HG03064 (cell line): ENCODE measurements around the gene GTPBP6.

Experiments
- ATAC-seq: cut with Tn5 transposase; IDR thresholded peaks from one replicate; pipeline ENCODE4 v1.9.1; 2021; ENCODE audit warnings: low read depth; ENCODE audit not compliant: unreplicated experiment

The GTPBP6 gene, protein sequence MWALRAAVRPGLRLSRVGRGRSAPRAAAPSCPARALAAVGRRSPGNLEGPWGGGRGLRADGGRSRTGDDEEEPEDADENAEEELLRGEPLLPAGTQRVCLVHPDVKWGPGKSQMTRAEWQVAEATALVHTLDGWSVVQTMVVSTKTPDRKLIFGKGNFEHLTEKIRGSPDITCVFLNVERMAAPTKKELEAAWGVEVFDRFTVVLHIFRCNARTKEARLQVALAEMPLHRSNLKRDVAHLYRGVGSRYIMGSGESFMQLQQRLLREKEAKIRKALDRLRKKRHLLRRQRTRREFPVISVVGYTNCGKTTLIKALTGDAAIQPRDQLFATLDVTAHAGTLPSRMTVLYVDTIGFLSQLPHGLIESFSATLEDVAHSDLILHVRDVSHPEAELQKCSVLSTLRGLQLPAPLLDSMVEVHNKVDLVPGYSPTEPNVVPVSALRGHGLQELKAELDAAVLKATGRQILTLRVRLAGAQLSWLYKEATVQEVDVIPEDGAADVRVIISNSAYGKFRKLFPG

DNA sequence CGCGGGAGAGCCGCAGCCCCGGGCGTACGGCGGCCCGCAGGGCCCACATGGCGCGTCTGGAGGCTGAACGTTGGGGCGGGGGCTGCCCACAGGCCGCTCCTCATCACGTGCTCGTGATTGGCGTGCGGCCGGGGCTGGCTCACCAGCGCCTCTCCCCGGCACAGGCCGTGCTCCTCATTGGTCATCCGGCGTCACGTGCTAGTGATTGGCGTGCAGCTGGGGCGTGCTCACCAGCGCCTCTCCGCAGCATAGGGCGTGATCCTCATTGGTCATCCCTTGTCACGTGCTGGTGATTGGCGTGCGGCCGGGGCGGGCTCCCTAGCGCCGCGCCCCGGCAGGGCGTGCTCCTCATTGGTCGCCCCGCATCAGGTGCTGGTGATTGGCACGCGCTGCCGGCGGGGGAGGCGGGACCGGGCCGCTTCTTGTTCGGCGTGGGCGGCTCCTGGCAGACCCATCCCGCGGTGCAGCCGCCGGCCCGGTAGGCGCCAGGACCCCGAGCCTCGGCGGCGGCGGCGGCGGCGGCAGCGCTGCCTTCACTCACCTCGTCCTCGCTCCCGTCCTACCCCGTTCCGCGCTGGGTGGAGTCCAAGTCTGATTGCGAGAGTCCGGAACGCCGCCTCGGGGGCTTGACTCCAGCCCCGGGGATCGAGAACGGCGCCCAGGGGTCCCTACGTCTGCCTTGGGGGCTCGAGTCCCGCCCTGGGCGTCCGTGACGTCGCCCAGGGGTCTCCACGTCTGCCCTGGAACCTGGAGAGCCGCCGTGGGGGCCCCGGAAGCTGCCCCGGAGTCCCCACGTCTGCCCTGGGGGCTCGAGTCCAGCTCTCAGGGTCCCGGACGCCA lies at the start of gene GTPBP6:
Gene GTPBP6, minus strand, starts transcription at position 58 of the 840 bp plus-strand sequence. Its CDS starts 9 bp downstream, at position 49.
- ATAC-seq, result peak; percentile 78

DNA sequence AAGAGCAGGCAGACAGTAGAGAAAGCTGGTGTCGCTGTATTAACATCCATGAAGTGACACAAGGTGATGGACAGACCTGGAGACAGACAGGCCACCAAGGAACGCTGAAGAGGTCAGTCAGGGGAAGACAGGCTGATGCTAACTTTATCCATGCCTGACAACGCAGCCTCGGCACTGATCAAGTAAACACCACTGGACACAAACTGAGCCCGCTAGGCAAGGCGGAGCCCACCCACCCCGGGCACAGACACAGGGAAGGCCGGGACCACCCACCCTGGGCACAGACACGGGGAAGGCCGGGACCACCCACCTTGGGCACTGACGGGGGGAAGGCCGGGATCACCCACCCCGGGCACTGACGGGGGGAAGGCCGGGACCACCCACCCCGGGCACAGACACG lies 49.3 kb upstream of the GTPBP6 start:
- ATAC-seq, result no peak

DNA sequence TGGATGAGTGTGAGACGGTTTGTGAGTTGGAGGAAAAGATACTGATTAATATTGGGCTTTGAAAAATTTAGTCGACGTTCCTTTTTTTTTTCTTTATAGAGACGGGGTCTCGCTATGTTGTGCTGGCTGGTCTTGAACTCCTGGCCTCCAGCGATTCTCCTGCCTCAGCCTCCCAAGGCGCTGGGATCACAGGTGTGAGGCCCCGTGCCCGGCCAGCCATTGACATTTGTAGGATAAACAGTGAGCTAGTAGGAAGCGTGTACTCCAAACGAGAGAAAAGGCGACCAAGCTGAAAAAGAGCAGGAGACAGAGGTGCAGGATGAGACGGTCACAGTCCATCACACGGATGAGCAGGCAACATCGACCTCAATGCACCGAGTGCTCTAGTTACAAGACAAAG lies 48.8 kb upstream of the GTPBP6 start:
- no peak for ATAC-seq

DNA sequence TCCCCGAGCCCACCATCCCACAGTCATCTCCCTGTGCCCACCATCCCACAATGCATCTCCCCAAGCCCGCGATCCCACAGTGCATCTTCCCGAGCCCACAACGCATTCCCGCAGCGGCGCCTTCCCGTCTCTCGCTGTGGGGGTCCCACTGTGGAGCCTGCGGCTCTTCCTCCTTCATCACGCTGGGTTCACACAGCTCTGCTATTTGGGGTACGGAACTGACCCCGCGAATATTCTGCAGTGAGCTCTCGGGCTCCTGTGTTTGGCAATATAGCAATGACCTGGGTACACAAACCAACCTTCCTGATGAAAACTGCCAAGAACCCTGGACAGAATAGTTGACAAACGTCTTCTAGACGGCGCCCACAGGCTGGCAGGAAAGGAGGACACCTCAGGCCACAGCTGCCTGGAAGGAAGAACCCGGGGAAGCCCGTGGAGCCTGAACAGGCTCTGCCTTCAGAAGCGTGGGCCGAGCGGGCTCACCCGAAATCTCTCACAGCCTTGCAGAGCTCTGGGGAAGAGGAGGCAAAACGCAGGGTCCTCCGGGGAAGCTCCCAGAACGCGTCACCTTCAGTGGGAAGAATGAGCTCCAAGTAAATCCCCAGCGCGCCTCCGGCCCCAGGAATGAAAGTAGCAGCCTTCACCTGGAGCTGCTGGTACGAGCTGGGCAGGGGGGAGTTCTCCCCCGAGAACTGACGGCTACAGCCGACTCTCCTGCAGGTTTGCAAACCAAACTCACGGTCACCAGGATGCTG lies 45.2 kb upstream of the GTPBP6 start:
- no peak for ATAC-seq

DNA sequence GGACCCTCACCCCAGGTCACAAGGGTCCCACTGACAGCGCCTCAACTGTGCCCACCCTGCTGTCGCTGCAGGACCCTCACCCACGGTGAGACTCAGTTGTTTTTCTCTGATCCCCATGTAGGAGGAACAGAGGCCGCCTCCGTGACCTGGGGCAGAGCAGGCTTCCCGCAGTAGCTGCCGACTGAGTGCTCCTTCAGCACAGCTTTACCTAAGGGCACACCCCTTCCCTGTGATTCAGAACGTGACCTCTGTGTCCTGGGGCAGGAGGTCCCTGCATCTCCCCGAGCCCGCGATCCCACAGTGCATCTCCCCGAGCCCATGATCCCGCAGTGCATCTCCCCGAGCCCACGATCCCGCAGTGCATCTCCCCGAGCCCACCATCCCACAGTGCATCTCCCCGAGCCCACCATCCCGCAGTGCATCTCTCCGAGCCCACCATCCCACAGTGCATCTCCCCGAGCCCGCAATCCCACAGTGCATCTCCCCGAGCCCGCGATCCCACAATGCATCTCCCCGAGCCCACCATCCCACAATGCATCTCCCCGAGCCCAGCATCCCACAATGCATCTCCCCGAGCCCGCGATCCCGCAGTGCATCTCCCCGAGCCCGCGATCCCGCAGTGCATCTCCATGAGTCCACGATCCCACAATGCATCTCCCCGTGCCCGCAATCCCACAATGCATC lies 44.5 kb upstream of the GTPBP6 start:
- no peak for ATAC-seq

DNA sequence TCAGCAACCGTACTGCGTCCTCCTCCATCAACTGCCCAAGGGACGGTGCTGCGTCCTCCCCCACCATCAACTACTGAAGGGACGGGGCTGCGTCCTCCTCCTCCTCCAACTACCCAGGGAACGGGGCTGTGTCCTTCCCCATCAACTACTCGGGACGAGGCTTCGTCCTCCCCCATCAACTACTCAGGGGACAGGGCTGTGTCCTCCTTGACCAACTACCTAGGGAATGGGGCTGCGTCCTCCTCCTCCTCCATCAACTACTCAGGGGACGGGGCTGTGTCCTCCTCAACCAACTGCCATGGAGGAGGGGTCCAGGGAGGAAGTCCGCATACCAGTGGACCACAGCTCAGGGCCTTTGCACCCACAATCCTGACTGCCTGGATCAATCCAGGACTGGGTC lies 43.8 kb upstream of the GTPBP6 start:
- ATAC-seq, result no peak

DNA sequence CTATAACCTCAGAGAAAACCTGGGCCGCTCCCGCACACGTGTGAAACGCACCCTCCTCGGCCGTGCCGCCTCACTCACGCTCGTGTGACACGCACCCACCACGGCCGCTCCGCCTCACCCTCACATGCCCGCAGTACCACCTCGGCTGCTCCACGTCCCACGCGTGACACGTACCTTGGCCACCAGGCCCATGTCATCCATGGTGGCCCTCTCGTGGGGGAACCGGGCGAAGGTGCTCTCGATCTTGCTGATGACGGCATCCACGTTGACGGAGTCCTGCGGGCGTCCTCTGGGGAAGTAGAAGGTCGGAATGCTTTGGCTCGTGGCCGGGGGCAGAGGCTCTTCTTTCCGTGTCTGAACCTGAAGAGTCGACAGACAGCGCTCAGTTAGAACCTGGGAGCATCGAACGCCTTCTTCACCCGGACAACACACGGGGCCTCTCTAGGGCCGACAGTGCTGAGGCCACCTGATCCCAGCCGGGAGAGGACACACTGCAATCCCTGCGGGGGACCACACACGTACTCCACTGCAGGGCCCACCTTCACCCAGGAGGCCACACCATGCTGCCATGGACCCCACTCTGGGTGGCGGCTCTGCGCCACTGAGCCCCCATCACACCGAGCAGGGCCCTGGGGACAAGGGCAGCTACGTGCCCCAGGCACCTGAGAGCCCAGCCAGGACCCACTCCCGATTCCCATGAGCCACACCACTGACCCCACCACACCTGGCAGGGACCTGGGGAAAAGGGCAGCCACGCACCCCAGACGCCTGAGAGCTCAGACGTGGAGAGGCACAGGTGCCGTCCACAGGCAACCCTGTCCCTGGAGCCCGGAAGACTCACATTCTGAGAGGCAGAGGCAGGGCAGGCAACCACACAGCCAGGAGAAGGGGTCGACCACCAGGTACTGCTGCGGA lies 42.9 kb upstream of the GTPBP6 start:
- no peak for ATAC-seq

DNA sequence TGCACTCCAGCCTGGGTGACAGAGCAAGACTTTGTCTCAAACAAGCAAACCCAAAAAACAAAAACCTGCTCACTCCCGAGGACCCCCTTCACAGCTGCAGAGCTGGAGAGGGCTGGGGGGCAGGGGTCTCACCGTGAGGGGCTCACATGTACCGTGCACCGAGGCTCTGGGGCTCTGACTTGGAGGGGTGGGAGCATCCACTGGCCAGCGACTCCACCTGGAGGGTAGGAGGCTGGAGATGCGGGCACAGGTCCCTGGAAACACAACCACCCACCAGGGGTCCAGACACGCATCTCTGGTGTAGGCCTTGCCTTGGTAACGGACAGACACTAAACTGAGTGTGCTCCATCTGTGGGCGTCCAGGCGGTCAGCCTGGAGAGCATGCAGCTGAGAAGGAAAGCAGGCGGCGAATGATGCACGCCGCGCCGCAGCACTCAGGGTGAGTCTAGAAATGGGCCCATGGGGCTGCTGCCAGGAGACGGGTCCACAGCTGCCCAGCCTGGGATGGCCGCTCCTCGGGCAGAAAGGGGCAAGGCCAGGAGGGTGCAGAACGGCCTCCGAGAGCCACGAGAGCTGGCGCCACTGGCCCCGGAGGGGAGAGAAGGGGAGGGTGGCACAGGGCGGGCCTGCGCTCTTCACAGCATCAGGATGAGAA lies 42.0 kb upstream of the GTPBP6 start:
- ATAC-seq, result no peak

DNA sequence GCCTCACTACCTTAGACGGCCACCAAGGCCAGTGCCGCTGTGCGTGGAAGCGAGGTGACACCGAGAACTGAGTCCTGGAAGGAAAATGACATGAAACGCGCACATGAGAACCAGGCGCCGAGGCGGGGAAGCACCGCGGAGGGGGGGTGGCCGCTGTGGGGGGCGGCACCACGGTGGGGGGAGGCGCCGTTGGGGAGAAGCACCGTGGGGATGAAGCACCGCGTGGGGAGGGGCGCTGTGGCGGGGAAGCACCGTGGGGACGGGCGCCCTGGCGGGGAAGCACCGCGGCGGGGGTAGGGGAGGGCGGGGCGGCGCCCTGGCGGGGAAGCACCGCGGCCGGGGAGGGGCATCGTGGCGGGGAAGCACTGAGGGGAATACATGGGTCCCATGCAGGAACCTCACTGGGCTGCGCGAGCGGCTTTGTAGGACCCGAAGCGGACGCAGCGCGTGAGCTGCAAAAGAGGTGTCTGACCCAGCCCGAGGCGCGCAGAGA lies 40.1 kb upstream of the GTPBP6 start:
- ATAC-seq, result no peak

DNA sequence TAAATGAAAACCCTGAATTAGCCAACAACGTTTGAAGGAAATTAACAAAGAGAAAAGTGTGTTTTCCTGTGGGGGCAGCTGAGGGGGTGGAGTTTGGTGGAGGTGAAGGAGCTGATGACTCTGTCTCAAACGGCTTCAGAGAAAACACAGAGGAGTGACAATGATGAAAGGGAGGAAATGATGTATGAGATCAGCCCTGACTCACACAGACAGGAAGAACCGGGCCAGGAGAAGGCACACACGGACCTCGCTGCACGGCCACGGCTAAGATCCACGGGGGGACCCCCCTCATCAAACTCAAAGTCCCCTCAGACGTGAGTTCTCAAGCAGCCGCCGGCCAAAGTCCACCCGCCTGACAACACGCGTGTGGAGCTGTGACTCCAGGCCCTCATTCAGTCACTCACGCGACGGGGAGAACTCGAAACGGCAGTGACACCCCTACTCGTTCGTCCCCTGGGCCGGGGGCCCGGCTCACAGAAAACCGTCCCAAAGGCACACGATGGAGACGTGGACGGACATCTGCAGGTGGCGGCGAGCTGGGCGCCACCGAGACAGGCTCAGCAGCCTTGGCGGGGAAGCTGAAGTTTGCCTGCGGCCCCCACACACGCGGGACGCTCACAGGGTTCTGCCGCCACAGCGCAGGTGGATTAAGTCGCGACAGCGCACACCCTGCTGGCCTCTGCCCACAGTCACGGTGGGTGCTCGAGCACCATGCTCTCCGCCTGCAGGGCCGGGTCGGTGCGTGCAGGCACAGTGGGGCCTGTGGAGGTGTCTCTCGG lies 39.3 kb upstream of the GTPBP6 start:
- no peak for ATAC-seq

DNA sequence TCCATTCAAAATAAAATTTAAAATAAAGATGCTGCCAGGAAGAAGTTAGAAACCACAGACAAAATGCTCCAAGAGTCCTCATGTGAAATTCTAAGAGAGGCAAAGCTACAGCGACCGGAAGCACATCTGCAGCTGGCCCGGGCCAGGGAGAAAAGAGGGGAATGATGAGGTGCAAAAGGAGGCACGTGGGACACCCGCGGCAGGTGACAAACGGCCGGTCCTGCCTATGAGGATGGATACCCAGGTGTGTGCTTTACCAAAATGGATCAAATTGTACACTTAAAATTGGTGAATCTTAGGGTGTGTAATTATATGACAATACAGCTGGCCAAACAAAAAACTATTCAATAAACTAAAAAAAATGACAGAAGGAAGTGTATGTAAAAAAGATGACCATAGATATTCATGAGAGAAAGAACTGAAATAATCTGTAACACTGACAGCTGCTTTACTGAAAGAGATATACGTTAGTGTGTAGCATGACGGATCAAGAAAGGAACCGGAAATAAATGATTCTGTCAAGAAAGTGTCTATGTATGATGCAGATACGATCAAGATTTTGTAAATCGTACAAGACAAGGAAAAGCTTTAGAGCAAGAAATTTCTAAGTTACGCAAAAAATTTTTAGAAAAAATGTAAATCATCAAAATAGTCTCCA lies 38.6 kb upstream of the GTPBP6 start:
- ATAC-seq, result no peak

DNA sequence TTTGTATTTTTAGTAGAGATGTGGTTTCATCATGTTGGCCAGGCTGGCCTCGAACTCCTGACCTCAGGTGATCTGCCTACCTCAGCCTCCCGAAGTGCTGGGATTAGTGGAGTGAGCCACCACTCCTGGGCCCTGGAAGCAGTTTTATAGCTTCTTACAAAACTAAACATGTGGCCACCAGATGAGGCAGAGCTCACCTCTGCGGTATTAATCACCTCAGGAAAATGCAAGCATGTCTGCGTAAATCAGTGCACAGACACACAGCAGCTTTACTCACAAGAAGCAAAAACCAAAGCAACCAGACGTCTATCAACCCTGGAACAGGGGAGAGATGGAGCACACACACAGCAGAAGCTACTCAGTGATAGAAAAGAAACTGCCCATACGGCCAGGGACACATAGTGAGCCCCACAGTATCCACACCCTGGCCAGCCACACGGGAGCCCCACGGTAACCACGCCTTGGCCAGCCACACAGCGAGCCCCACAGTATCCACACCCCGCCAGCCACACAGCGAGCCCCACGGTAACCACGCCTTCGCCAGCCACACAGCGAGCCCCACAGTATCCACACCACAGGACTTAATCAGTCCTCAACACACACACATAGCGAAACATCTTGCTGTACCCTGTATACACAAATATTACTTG lies 37.9 kb upstream of the GTPBP6 start:
- no peak for ATAC-seq

DNA sequence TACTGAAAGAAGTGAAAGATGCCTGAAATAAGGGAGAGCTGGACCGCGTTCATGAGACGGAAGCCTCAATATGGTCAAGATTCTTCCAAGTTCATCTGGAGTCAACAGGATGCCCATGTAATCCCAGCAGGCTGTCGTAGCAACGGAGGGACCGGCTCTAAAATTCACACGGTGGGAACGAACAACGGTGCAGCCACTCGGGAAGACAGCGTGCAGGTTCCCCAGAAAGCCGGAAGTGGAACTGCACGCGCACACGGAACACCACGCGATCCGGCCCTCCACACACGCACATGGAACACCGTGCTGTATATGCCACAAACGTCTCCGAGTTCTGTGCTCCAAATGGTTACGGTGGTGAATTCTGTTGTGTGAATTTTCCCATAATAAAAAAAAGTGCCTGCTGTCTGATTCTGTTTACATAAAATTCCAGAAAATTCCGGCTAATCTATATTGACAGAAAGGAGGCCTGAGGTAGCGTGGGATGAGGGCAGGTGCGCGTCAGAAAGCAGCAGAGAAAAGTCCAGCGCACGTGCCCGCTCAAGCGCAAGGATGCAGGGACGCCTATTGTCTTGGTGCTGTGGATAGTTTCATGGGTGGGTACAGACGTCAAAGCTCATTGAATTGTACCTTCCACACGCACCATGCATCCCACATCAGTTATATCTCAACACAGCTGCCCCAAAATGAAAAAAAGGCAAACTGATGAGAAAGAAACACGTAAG lies 36.9 kb upstream of the GTPBP6 start:
- no peak for ATAC-seq

DNA sequence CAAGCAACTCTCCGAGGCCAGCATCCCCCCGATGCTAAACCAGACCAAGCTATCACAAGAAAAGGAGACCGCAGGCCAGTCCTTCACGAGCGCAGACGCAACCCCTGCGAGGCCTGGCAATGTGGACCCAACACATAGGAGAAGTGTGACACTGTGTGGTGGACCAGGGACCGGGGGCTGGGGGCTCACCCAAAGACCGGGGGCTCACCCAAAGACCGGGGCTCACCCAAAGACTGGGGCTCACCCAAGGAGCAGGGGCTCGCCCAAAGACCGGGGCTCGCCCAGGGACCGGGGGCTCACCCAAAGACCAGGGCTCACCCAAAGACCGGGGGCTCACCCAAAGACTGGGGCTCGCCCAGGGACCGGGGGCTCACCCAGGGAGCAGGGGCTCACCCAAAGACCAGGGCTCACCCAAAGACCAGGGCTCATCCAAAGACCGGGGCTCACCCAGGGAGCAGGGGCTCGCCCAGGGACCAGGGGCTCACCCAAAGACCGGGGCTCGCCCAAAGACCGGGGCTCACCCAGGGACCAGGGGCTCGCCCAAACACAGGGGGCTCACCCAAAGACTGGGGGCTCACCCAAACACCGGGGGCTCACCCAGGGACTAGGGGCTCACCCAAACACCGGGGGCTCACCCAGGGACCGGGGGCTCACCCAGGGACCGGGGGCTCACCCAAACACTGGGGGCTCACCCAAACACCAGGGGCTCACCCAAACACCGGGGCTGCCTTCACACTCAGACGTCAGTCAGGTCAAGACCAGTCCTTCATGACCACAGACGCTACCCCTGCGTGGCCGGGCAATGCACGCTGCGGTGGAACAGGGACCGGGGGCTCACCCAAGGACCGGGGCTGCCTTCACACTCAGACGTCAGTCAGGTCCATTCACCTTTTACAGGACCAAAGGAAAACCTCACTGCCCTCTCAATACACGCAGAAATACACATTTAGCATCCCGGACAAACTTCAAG lies 35.3 kb upstream of the GTPBP6 start:
- ATAC-seq, result no peak
